NCI-H2171 (cell line): ENCODE data around the gene ADAMTS17.

Experiments
- DNase-seq: peaks from one replicate; lab custom pipeline; 2025; lab: John Stamatoyannopoulos, UW

The ADAMTS17 gene

DNA sequence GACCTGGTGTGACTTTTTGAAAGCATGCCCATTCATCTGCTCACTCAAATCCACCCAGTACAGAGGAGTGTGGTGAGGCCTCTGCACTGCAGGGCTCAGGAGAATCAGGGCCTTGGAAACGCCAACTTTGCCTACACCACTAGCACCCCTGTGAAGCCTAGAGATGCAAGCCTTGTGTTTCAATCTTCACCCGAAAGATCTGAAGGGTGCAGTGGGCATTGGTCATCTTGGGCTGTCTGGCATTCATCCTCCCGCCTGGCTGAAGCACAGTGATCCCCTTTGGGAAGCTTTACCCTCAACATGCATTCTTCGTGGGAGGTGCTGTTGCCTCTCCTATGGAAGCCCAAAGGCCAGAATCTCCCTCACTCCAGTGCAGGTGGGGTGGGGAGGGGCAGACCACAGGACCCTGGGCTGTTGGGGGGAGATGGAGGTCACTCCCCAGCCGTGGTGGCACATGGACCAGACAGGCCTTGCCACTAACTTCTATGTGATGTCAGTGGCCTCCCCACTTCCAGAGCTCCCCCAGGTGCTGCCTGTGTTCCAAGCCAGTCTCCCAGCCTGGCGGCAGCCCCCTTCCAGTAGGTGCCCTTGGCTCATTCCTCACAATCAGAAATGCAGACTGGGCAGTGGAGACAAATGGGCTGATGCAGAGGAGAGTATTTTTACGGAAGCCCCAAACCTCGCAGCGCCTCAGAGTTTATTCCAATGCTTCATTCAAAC lies 92.5 kb downstream of the ADAMTS17 start:
- no peak for DNase-seq

DNA sequence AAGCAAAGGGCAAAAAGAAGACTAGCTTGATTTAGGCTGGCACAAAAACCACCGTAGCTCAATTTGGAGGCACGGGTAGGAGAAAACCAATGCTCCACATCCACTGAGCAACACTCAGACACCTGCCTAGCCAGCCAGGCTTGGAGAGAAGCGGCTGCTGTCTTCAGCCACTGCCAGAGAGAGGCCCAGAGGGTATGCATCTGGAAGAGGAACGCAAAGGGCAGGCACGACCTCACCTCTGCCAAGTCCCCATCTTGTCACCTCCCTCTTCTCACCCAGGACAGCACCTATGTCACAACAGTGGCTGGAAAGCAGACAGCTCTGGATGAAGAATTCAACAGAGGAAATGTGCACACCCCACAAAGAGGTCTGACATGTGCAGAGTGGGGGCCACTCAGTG lies 93.5 kb downstream of the ADAMTS17 start:
- no peak for DNase-seq

DNA sequence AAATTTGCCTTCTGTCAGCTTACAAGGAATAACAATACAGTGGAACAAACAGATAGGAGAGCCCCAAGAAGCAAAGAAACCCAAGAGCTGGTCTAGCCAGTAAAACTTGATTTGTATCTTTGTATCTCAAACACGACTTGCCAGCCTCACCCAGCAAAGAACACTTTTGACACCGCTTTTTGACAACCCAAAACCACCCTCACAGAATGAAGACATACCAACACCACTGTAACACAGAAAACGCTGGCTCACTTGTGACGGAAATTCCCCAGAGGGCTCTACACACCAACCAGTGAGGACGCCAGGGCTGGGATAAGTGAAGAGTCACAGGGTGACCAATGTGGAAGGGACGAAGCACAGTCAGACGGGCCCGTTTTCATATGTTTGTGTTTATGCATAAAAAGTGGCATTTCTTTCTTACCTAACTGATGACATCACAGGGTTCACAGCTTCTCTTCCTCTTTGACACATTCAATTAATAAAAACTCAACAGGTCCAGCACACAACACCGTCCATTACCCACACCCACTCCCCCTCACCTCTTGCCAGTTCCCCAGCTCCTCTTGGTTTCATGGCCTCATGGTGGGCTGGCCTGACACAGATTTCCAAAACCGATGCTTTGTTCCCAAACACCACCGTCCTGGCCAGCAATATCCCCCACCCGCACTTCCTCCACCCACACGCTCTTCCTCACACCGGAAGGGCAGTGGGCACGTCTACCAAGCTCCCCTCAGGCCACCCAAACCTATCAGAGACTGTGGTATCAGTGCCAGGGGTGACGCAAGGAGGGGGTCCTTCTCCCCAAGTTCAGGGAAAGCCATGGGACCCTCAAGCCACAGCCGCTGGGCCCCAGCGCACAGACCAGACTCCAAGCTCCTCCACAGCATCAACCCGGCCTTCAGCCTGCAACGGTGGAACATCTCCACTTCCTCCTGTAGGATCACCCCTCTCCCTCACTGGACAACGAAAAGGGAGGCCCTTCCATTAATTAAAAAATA lies 94.2 kb downstream of the ADAMTS17 start:
- no peak for DNase-seq

DNA sequence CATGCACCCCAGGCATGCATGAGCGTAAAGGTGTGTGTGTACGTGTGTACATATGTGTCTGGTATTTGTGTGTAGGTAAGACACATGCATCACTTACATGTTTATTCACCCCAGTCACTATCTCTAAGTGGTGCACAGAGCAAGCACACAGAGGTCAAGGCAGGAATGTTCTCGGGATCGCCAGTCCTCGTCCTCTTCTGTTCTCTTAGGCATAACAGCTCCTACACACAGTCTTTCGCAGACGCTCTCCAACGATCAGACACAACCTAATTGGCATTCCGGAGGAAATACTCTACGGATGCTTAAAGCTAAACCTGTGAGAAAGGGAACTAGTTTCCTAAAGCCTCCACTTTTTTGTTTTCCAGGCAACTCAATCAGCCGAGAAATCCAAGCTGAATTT lies 95.9 kb downstream of the ADAMTS17 start:
- DNase-seq = no peak

DNA sequence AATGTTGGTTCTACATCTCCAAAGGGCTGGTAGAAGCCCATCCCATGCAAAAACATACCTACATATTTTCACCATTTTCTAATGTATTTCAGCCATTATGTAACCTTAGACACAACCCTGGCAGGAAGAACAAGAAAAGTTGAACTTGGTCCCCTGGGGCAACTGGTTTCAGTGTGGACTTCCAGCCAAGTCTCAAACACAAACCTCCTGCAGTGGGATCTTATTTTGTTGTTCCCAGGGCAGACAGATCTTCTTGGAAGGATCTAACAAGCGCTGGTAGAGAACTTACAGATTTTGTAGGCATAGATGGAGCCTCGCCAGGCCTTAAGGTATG lies 96.3 kb downstream of the ADAMTS17 start:
- no peak for DNase-seq

DNA sequence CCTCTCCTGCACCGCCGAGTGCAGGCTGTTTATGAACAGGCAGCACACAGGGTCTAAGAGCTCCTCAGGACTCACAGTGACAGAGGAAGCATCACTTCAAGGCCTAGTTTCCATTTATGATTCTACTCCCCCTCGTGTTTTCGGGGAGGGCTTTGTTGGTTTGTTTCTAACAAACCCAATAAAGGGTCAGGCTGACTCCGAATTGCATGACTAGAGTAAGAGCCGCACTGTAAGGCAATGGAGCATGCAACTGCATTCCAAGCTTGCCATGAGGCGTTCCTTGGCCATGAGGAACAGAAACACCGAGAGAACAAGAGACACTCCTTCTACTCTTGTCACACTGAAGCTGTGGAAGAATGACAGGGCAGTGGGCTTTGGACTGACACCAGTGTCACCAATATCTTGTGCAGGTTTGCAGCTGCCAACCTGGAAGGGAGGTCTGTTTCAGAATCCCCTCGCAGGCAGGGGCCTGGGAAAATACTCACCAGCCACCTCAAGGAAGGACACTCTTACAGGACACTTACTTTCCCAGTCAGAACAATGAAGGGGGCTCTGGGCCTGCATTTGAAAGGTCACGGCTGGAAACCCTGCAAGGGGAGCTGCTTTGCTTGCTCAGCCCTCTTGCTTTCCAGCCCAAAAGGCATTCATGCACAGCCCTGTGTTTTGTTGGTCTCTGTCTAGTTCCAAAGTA lies 96.8 kb downstream of the ADAMTS17 start:
- DNase-seq = no peak

DNA sequence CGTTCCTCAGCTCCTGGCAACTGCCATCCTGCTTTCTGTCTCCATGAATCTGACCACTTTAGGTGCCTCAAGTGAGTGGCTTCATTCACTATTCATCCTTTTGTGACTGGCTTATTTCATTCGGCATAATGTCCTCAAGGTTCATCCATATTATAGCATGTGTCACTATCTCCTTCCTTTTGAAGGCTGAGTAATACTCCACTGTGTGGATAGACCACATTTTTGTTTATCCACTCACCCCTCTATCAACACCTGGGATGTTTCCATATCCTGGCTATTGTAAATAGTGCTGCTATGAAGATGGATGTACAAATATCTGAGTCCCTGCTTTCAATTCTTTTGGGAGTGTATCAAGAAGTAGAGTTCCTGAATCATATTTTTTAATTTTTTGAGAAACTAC lies 98.8 kb downstream of the ADAMTS17 start:
- DNase-seq = no peak

DNA sequence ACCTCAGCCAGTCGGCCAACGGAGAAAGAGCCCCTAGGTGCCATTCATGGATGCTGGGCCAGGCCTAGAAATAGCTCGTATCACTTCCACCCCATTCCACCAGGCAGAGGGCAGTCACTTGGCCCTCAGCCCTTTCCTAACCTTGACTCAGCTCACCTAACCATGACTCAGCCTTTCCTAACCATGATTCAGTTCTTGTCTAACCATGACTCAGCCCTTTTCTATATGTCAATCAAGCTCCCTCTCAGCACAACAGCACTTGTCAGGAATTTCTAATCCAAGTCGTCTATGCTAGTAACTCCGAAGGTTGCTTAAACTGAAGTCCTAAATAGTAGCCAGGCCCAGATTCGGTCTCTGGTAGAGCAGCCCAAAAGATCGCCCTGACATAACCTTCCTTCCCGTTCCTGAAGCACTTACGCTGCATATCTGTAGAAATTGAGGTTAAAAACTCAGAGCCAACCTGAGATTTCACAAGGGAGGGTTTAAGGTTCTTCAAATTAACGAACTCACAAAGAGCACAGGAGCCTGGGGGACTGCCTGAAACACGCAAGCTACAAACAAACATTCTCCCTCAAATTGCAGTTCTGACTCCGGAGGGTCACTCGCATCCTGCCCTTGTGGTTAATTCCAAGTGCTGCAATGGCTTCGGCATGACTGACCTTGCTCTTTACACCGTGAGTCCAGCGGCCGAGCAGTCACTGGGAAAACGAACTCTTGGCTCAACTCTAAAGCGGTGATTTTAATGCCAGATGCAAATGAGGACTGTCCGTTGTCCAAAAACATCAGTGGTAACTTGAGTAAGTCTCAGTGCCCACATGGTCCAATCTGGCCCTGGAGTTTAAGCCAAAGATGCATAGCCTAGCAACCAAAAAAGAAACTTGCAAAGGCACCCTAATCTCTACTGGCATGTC lies 99.9 kb downstream of the ADAMTS17 start:
- no peak for DNase-seq

DNA sequence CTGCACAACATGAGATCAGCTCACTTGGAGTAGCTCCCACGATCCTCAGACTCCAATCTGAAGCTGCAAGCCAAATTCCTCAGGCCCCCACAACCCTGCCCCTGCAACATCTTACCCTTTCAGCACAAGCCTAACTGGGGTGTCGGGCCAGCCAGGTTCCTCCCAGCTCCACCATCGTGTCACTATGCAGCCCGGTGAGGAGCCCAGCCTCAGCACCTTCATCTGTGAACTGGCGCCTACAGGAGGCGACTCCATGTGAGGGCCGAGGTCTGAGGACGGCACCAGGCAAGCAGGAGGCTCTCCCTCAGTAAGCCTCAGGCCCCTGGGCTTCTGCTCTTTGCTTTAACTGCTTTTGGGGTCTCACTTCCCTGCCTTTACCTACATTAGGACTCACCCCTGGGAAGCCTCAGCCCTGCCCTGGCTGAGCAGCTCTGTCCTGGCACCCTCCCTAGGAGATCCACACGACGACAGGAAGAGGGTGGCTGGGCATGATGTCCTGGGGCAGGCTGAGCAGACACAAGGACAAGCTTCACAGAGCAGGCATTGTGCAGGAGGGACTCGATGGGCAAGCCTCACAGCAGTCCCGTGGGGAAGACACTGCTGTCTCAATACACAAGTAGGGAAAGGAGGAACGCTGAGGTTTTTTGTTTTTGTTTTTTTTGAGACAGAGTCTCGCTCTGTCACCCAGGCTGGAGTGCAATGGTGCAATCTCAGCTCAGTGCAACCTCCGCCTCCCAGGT lies 104.6 kb downstream of the ADAMTS17 start:
- DNase-seq = no peak

DNA sequence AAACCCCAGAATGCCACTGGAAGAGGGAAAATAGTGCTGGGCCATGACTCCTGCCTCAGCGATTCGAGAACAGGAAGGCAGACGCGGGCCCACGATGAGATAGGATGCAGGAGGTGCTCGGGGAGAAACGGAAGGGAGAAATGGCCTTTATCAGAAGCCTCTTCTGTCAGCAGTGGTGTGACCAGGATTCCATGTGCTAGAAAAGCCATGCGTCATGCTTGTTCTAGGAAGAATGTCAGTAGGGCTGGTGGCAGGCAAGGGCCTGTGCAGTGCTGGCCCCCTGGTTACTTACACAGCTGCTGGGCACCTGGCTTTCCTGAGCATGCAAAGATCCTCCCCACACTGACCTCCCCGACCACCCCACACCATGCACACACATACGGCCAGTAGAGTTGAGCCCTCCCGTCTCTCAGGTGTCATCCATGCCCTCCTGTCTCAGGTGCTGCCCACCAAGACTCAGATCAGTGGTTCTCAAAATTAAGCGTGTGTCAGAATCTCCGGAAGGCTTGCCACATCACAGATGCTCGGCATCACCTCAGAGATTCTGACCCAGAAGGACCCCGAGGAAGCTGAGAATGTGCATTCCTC lies 106.7 kb downstream of the ADAMTS17 start:
- no peak for DNase-seq

DNA sequence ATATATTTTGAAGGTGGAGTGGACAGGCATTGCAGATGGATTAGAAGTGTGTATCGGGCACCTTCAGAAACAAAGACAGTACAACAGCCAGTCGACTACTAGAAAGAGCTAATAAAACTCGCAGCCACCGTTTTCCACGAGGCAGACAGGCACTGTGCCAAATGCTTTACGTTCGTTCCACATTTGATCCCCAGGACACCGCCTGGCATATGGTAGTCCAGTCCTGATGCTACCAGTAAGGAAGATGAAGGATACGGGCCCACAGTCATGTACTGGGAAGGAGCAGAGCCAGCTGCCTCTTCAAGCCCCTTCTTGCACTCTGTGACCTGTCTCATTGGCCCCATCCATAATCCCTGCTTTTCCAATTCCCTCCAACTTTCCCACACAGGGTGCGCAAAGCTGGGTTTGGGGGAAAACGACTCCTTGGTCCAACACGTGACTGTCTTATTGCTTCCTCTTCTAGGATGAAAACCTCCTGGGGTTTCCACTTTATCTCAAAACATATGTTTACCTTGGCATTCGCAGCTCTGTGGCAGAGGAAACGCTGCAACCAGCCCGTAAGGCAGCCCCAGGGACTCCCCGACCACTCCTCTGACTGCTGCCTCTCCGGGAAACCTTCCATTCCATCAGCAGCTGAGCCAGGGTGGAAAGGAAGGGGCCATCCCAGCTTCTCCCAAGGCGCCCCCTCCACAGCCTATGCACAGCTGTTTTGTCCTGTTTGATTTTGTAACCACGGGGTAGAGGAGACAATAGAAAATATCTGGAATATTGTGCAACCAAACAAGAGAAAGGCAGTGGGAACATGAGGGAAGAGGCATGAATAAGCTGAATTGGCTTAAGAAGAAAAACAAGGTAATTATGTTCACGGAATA lies 107.4 kb downstream of the ADAMTS17 start:
- no peak for DNase-seq

DNA sequence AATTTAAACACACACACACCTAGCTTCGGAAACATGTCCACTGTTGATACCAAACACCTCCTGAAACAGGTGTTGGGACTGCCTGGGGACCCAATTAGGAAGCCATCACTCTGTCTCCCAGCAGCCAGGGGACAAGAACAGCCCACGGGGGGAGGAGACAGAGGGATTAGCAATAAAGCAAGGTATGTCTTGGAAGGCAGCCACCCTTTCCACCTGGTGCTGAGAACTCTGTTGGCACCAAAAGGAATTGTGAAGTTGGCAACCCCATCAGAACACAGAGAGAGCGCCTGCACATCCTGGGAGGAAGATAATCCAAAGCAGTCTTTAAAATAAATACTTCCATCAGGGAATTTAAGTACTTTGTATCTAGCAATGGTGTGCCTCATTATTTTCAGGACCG lies 111.0 kb downstream of the ADAMTS17 start:
- no peak for DNase-seq

DNA sequence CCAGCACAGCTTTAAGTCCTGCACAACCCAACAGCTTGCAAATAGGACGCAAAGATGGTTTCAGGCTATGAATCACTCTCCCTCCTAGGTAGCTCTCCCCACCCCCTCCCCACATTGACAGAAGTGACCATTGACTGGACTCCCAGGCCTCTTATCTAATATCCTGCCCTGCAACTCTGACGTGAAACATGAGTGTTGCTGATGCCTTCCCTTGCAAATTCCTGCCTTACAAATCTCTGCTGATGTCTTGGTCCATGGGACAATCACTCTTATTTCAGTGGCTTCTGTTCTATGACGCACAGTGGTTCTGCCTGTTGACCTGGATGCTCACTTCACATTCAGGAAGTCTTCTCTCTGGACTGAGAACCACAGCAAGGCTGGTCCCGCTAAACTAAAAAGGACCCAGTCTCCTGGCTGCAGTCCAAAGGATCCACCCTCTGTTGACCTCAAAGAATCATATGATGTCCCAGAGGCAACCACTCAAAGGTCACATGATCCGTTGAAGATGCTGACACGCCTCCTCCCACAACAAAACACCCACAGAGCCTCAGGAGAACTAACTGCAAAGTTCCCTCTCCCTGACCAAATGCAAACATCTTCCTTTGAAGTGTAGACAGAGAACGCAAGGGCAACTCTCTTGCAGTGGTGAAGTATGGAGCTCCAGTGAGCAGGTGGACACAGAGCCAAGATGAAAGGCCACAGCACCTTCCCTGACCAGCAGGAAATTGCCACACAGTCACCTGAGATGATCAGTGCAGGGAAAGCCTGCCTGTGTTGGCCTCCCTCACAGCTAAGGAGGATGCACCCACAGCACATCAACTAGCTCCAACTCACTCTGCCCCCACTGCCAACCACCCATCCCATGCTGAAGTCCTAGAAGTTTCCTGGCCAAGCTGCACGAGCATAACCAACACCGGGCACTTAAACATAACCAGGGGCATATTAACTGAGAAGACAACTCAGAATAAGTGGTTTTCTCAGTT lies 112.3 kb downstream of the ADAMTS17 start:
- no peak for DNase-seq

DNA sequence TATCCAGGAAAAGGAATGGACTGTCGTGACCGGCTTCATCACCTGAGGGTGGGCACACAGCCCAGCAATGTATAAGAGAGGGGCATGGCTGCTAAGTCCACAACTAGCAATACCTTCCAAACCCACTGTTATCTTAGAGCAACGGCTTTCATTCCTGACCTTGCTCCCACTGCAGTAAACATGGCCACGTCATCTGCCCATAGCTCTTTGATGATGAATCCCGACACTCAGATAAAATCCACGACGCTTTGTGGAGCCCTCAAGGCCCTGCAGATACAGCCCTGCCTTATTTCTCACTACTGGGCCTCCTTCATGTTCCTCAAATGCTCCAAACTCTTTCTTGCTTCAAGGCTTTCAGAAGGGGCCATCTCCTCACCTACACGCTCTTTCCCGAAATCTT lies 114.0 kb downstream of the ADAMTS17 start:
- no peak for DNase-seq

DNA sequence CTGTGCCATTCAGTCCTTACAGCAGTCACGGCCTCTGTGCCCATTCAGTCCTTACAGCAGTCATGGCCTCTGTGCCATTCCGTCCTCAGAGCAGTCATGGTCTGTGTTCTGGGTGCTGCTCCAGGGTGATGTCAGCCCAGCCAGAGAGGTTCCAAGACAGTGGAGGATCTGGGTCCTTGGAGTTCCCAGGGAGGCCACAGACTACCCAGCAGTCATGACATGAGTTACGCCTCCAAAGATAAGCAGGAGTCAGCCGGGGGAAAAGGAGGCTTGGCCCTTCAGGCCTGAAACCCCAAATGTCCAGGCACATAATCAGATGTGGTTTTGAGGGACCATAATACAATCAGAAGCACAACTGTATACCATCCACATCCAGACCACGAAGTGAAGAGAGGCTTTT lies 115.7 kb downstream of the ADAMTS17 start:
- no peak for DNase-seq

DNA sequence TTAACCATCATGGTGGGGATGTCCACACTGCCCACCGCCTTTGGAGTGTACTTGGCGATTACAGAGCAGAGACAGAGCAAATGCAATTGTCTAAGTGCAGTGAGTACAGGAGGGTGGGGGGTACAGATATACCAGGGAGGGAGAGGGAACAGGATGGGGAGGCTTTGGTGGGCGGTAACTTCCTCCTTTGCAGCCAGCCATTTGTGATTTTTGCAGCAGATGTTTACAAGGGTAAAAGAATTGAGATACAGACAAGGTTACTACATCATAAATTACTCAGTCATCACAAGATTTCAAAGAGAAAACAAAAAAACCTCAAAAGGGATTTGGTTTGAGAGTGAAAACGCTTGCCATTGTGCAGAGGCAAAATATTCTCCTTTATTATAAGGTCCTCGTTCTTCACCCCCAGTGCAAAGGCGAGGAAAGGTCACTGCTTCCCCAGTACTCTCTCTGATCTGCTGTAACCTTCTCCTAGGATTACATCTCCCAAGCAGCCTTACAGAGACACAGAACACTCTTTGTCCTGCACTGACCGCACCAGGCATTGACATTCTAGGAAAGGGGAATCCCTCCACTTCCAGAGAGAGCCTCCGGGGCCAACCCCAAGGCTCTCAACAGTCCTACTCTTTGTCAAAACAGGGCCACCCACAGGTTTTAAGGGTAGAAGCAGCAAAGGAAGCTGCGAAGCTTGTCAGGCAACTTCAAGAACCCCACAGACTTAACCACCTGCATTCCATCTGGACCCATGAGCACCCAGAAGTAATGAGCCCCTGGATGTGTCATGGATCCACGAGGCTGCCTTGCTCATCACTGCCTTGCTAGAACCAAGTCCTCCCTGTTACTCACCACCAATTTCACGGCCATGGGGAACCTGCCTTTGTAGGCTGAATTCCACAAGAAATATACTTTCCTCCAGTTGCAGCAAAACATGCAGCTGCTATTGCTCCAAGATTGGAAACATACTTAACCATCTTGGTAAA lies 117.3 kb downstream of the ADAMTS17 start:
- no peak for DNase-seq

DNA sequence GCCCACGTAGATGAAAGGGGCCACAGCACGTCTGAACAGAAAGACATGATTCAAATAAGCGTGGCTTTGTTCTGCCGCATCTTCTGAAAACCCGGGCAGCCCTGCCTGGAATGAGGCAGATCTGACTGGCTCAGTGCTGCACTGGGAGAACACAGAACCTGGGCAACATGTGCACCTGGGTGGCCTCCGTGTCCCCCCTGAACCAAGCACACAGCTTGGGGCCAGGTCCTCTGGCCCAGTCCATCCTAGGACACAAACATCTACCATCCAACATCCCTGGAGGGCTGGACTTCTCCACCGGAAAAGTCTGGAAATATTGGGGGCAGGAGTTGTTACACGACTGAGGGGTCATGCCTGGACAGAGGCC lies 119.4 kb downstream of the ADAMTS17 start:
- DNase-seq = no peak
